NCI-H1417 treated with DMSO at 0.1 percent for 48 hours (cell line): ENCODE data around the gene PPP1R13L.

Source experiments
- DNase-seq: peaks from one replicate; lab custom pipeline; 2025; lab: John Stamatoyannopoulos, UW

The PPP1R13L gene

GRCh38 chr19:45362291-45362690 lies 42.6 kb downstream of the PPP1R13L start:
- DNase-seq: no peak

DNA sequence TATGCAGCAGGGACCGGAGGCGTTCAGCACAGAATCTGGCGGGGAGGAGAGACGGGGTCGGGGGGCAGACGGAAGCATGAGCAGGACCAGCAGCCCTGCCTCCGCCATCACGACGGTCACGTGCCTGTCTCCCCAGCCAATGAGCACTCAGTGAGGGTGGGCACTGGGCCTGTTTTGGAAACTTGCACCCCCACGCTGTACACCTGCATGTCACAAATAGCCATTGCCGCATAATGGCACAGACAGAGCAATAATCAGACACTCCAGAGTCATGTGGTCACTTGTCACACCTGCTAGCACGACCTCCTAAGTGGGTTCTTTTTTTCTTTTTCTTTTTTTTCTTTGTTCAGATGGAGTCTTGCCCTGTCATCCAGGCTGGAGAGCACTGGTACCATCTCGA lies 43.3 kb downstream of the PPP1R13L start:
- DNase-seq: no peak

- no peak for DNase-seq
Observed at GRCh38 chr19:45358213-45358792, 46.6 kb downstream of the PPP1R13L start.

DNA sequence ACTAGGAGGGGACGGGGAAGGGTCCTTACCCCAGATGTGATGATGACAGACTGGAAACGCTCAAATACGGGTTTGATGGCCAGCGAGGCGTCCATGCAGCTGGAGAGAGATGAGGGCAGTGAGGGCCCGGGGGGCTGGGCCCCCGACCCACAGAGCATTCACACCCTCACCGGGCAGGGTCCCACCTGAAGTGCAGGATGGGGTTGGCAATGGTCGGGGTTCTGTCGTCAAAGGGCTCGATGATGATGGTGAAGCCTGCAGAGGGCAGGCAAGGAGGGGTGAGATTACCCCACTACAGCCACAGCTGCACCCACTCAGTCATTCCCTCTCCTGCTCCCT lies 47.5 kb downstream of the PPP1R13L start:
- no peak for DNase-seq

- no peak for DNase-seq
Observed at GRCh38 chr19:45356760-45357444, 48.0 kb downstream of the PPP1R13L start.

DNA sequence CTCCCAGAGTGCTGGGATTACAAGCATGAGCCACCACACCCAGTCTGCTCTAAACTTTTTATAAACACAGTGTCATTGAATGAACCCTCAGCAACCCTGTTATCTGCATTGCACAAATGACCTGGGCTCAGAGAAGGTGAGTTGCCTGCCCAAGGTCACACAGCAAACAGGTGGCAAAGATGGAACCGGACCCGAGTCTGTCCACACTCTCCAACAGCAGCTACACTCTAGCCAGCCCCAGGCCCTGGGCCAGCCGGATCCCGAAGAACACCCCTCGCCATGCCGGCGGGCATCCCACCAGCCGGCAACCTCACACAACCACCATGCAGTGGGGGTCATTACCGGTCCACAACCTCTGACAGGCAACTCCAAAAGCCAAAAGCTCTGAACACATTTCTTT lies 49.0 kb downstream of the PPP1R13L start:
- DNase-seq: no peak

DNA sequence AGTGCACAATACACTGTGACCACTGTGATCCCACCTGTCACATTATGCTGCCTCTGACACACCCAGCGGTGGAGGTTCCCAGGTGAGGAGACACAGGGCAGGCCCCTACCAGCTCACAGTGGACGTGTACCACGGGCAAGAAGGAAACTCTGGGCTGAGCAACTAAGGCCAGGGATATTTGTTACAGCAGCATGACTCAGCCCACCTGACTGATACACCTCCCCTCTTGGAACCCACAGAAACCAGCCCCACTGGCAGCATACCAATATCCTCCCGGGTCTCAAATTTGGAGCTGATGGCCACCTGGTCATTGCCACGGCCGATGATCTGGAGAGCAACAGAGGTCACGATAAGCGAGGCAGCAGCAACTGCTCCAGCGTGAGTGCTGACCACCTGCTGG lies 49.5 kb downstream of the PPP1R13L start:
- no peak for DNase-seq

- DNase-seq: no peak
Observed at GRCh38 chr19:45354241-45354842, 50.5 kb downstream of the PPP1R13L start.

GRCh38 chr19:45352914-45353796 lies 51.7 kb downstream of the PPP1R13L start:
- no peak for DNase-seq

DNA sequence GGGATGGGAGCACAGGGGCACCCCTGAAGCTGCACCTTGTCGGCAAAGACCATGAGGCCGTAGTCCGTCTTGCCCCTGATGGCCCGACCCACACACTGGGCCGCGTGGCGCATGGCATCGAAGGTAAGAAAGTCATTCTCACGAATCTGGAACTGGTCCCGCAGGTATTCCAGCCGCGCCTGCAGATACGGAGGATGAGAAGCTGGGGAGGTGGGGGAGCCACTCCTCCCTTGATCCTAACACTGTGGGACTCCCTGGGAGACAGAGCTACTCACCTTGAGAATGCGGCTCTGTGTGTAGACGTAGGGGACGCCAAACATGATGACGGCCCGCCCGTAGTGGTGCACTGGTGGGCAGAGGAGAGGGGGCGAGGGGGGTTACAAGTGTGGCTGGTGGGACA lies 52.4 kb downstream of the PPP1R13L start:
- no peak for DNase-seq

DNA sequence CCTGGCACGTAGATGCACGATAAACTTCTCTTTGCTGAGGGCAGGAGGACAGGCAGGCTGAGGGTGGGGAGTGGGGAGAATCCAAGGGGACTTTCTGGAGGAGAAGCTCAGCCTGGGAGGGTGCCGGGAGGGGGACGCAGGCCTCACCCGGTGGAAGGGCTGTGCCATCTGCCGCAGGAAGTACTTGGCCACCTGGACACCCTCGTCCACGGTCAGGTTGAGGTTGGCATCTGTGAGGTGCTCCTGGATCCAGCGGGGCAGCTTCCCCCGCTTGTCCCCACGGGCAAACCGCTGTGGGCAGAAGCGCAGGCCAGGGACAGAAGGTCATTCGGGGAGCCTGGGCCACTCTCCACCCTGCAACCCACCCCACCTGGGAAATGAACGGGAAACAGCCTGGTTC lies 52.8 kb downstream of the PPP1R13L start:
- no peak for DNase-seq

DNA sequence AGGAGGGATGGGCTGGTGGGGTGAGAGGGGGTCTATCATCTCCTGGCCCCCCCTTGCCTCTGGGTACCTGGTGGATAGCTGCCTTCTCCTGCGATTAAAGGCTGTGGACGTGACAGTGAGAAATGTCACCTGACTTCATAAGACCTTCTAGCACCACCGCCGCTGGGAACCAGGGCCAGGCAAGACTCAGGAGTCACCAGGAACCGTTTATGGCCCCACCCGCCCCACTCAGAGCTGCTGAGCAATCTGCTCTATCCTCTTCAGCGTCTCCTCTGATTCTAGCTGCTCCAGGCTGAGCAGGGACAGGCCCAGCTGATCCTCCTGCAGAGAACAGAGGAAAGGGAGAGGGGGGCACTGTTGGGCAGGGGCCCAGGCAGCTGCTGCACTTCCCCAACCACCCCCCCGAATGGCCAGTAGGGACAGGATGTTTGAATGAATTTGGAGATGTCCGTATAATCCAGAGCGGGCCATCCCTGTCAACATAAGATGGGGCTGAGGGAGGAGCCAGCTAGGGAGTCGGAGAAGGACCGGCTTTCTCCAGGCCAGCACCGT lies 53.4 kb downstream of the PPP1R13L start:
- DNase-seq: no peak

- no peak for DNase-seq
Observed at GRCh38 chr19:45350477-45351058, 54.3 kb downstream of the PPP1R13L start.

GRCh38 chr19:45349430-45349941 lies 55.4 kb downstream of the PPP1R13L start:
- no peak for DNase-seq

GRCh38 chr19:45349126-45349415 lies 55.8 kb downstream of the PPP1R13L start:
- DNase-seq: no peak

DNA sequence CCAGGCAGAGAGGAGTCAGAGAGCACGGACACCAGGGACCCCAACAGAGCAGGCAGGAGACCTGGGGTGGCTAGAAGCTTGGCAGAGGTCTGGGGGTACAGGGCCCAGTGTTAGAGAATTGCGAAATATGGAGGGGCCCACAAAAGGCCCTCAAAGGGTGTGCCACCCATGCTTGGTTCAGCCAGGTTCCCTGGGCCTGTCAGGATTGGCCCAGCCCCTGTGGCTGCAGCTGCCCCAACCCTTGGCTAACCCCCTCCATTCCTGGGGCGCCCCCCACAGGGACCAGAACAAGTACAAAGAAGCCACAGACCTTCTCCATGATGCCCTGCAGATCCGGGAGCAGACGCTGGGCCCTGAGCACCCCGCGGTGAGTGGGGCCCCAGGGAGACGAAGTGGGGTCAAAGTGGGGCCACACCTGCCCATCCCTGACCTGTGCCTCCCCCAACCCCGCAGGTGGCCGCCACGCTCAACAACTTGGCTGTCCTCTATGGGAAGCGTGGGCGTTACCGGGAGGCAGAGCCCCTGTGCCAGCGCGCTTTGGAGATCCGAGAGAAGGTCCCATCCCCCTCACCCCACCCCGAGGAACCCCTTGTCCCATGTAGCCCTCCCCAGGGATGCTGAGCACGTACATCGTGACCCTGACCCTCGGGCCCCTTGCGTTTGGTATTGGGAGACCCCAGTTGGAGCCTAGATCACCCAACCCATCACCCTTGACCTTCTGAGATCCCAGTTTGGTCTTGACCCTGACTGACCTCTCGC lies 56.3 kb downstream of the PPP1R13L start:
- no peak for DNase-seq

DNA sequence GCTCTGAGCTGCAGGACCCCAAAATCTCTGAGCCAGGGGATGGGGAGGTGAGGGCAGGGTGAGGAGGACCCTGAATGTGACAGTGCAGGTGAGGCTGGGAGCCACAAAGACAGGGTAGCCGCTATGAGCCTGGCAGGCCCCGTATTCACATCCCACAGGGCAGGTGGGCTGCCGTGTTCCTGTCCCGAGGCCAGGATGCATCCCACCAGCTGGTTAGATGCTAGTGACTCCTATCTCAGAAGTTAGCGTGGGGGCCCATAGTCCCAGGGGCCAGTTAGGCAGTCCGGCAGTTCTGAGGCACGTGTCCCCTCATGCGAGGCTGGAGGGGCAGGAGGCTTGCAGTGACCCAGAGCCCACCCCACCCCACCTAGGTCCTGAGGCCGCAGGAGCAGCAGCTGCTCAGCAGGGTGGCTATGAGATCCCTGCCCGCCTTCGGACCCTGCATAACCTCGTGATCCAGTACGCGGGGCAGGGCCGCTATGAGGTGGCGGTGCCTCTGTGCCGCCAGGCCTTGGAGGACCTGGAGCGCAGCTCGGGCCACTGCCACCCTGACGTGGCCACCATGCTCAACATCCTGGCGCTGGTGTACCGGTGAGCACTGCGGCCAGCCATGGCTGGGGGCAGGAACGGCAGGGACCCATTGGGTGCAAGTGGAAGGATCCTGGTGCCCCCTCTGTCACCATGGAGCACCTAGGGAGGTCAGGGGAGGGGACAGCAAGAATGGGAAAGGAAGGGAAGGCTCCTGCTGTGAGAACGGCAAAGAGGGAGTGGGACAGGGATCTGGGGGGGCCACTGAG lies 57.1 kb downstream of the PPP1R13L start:
- DNase-seq: no peak

- DNase-seq: no peak
Observed at GRCh38 chr19:45346449-45346848, 58.4 kb downstream of the PPP1R13L start.

GRCh38 chr19:45345506-45345860 lies 59.4 kb downstream of the PPP1R13L start:
- no peak for DNase-seq

DNA sequence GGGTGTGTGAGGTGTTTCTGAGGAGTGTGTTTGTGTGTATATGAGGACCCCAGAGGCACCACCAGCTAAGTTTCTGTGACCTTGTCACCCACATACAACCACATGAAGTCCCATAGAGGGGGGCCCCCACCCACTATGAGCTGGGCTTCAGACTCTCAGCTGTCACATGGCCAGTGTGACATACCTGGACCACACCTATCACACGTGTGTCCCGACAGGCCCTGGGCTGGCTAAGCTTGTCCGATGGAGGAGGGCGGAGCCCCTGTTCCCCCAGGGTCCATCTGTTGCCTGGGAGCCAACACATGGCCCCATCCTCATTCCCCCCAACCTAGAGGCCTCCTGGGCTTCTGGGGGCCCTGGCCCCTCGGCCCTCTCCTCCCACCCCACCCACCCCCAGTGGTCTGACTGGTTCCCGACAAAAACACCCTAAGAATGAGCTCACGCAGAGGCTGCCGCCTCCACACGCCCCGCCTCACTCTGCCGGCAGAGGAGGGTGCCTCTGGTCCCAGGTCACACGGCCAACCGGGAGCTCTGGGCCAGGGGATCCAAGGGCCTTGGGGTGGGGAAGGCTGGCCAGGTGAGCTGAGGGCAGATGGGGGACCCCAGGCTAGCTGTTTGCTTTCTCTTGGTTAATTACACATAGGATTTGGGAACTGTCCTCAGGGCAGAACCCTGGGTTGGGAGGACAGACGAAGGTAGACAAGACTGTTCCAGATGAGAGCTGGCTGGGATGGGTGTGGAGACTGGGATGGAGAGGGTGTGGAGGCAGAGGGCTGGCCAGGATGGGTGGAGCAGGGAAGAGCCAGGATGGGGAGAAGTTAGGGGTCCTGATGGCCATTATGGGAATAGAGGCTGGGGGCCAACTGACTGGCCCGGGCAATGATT lies 60.0 kb downstream of the PPP1R13L start:
- no peak for DNase-seq
